Activated CD4-positive, alpha-beta T cell treated with anti-CD3 and anti-CD28 coated beads, Interleukin-2, amount 50 U/mL, for 1 hour (primary cell): Measurements from ENCODE around the gene CSNK1G1.
"Not testable (repeated sequence)": the region's sequence is repeated elsewhere in the genome, so short reads cannot be mapped to it uniquely, and the experiment has no call there.

ENCODE experiments used
- DNase-seq: peaks from one replicate; pipeline ENCODE4 v3.0.0-alpha.2; 2020

CSNK1G1 gene

DNA sequence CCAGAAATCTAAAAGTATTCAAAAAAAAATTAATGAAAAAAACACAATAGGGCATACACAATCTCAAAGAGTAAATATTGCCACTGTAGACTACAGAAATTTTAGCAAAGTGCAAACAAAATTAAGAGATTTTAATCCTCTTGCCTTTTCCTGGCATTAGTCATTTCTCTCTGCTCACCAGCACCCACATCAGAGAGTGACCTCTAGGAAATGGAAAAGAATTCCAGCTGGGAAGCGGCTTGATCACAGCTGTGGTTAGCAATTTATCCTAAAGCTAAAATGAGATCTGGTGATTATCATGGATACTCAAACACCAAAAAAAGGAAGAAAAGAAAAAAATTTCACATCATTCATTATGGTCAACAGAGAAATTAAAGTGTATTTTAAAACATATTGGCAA, 7.5 kb downstream of the CSNK1G1 start:
- no peak for DNase-seq

DNA sequence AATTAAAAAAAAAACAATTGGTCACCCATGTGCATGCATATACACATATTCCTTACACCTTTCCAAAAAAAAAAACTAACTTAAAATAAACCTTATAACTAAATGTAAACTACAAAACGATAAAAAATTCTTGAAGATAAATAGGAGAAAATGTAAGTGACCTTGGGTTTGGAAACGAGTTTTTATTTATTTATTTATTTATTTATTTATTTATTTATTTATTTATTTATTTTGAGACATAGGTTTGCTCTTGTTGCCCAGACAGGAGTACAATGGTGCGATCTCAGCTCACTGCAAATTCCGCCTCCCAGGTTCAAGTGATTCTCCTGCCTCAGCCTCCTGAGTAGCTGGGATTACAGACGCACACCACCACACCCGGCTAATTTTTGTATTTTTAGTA, 9.7 kb downstream of the CSNK1G1 start:
- DNase-seq = not testable (repeated sequence)

DNA sequence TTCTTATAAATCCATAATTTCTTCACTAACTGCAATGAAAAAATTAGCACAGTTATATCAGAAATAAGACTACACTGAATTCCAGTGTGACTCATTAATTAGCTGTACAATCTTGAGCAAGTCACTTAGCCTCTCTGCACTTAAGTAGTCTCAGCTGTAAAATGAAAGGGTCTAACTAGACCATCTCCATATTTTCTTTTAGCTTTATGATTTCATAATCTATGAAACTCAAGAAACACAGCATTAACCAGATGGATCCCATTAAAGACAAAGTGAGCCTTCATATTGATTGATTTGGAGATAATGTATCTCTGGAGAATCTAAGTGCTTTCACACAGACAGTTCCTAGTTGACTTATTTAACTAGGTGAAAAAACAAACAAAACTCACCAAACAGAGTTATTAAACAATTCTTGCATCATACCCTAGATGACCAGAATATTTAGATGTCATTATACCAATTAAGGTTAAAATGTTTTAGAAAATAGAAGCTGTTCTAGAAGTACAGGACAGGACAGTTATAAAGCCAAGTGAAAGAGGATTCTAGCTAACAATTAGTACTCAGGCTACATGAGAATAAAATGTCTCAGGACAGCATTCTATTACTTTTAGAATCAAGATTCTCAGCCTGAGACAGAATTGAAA, 11.2 kb downstream of the CSNK1G1 start:
- DNase-seq = no peak

DNA sequence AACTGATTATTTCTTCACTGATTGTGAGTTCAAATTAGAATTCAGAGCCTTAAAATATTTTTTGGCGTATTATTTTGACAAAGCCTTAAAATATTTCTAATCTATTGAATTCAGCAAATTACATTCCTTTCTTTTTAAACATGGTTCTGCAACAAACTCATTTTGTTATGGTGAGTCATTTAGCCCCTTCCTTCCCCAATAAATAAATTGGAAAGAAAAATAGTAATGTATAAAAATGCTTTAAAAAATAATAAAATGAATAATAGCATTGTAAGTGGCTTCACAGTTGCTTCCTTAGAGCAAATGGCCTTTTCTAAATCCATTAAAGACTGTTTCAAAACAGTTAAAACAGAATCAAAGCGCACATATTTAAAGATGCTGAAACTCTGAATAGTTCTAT, 12.1 kb downstream of the CSNK1G1 start:
- DNase-seq = no peak

DNA sequence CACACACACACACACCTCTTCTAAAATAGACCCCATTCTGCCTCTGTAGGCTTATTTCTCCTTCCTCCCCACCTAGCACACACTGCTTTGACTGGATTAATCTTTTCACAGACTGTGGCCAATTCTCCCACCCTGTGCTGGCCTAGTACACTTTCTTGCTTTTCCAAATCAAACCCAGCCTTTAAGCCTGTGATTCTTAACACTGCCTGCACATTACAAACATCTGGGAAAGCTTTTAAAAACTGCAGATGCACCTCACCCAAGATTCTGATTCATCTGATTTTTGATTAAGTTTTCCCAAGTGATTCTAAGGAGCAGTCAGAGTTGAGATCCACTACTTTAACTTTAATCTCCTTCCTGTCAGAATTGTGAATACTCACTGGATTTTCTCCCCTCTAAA, 12.8 kb downstream of the CSNK1G1 start:
- DNase-seq = no peak

DNA sequence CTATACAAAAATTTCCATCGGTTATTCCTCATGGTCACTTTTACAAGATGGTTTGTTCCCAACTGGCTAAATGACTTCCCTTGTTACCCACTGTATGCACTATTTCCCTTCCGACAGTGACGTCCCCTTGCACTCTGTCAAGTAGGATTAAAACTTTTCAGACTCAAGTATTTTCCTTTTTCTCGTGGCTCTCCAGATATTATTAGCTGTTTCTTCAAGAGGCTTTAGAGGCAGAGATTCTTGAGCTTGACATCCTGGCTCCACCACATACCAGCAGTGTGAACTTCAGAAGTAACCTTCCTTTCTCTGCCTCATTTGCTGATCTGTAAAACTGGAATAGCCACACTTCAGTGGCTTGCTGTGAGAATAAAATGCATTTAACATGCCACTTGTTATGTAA, 14.0 kb downstream of the CSNK1G1 start:
- no peak for DNase-seq

DNA sequence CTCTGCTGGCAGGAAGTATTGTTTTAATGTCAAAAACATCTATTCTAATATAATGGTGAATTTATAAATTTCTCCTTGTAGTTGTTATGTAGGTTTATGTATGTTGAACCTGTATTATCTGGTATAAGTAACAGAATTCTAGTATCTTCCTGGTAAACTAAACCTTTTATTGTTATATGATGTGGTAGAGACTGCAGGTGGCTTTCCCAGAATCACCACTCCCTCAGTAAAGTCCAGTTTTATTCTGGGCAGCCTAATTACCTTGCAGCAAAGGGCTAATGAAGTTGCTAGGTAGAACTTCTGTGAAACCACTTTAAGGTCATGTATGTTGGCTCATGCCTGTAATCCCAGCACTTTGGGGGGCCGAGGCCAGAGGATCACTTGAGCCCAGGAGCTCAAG, 15.6 kb downstream of the CSNK1G1 start:
- no peak for DNase-seq

DNA sequence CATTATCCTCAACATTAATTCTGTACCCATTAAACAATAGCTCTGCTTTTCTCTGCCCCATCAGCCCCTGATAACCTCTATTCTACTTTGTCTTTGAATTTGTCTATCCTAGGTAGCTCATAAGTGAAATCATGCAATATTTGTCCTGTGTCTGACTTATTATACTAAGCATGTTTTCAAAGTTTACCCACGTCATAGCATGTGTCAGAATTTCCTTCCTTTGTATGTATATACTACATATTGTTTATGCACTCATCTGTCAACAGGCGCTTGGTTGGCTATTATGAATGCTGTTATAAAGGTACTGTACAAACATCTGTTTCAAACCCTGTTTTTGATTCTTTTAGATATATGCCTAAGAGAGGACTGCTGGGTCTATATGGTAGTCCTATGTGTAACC, 18.2 kb downstream of the CSNK1G1 start:
- no peak for DNase-seq

DNA sequence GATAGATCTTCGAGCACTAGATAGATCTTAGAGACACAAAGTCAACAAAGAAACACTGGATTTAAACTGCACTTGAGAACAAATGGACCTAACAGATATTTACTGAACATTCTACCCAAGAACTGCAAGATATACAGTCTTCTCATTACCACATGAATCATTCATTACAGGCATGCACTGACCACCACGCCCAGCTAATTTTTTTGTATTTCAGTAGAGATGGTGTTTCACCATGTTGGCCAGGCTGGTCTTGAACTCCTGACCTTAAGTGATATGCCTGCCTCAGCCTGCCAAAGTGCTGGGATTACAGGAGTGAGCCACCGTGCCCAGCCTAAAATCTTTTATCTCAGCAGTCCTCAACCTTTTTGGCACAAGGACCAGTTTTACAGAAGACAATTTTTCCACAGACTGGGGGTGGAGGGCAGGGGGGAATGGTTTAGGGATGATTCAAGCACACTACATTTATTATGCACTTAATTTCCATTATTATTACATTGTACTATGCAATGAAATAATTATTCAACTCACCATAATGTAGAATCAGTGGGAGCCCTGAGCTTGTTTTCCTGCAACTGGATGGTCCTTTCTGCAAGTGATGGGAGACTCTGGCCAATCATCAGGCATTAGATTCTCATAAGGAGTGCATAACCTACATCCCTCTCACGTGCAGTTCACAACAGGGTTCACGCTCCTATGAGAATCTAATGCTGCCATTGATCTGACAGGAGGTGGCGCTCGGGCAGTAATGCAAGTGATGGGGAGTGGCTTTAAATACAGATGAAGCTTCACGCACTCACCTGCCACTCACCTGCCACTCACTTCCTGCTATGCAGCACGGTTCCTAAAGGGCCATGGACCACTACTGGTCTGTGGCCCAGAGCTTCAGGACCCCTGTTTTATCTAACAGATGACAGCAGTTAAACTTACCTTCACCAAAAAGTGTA, 21.7 kb downstream of the CSNK1G1 start:
- peak; percentile 48 for DNase-seq

DNA sequence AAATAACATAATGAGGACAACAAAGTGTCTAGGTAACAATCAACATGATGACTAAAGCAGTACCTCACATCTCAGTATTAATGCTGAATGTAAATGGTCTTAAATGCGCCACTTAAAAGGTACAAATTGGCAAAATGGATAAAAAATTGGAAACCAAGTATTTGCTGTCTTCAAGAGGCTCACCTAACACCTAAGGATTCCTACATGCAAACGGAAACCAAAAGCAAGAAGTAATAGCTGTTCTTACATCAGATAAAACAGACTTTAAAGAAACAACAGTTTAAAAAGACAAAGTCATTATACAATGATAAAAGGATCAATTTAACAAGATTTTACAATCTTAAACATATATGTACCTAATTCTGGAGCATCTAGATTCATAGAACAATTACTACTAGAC, 22.5 kb downstream of the CSNK1G1 start:
- no peak for DNase-seq

DNA sequence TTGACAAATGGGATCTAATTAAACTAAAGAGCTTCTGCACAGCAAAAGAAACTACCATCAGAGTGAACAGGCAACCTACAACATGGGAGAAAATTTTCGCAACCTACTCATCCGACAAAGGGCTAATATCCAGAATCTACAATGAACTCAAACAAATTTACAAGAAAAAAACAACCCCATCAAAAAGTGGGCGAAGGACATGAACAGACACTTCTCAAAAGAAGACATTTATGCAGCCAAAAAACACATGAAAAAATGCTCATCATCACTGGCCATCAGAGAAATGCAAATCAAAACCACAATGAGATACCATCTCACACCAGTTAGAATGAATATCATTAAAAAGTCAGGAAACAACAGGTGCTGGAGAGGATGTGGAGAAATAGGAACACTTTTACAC, 24.3 kb downstream of the CSNK1G1 start:
- not testable (repeated sequence) for DNase-seq

DNA sequence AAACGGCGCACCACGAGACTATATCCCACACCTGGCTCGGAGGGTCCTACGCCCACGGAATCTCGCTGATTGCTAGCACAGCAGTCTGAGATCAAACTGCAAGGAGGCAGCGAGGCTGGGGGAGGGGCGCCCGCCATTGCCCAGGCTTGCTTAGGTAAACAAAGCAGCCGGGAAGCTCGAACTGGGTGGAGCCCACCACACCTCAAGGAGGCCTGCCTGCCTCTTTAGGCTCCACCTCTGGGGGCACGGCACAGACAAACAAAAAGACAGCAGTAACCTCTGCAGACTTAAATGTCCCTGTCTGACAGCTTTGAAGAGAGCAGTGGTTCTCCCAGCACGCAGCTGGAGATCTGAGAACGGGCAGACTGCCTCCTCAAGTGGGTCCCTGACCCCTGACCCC, 29.0 kb downstream of the CSNK1G1 start:
- not testable (repeated sequence) for DNase-seq

DNA sequence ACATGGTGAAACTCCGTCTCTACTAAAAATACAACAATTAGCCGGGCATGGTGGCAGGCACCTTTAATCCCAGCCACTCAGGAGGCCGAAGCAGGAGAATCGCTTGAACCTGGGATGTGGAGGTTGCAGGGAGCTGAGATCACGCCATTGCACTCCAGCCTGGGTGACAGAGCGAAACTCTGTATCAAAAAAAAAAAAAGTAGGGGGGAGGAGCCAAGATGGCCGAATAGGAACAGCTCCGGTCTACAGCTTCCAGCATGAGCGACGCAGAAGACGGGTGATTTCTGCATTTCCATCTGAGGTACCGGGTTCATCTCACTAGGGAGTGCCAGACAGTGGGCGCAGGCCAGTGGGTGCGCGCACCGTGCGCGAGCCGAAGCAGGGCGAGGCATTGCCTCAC, 29.5 kb downstream of the CSNK1G1 start:
- not testable (repeated sequence) for DNase-seq

DNA sequence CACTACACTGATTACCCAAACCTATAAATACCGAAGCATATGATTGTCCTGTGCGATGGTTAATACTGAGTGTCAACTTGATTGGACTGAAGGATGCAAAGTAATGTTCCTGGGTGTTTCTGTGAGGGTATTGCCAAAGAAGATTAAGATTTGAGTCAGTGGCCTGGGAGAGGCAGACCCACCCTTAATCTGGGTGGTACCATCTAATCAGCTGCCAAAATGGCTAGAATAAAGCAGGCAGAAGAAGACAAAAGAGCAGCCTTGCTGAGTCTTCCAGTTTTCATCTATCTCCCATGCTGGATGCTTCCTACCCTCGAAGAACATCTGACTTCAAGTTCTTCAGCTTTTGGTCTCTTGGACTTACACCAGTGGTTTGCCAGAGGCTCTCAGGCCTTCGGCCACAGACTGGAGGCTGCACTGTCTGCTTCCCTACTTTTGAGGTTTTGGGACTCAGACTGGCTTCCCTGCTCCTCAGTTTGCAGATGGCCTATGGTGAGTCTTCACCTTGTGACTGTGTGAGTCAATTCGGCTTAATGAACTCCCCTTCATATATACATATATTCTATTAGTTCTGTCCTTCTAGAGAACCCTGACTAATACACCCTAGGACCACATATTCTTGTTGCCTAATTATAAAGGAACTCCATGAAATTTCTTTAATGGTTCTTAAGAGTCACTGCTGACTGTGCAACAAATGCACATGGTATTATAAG, 31.7 kb downstream of the CSNK1G1 start:
- DNase-seq = no peak

DNA sequence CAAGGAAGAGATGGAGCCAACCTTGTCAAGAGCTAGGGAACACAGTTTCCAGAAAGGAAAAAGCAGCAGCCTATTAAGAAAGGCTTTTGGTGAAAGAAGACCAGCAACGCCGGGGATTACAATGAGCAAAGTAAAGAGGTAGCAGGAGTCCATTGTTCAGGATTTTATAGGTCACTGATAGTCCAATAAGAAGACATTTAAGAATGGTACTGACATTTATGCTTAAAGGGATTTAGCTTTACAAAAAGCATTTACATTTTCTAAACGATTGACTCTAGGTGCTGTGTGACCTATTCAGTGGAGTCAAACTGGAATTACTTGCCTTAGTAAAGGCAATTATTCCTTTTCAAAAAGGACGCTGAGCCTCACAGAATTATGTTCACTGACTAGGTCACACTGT, 40.8 kb downstream of the CSNK1G1 start:
- no peak for DNase-seq

DNA sequence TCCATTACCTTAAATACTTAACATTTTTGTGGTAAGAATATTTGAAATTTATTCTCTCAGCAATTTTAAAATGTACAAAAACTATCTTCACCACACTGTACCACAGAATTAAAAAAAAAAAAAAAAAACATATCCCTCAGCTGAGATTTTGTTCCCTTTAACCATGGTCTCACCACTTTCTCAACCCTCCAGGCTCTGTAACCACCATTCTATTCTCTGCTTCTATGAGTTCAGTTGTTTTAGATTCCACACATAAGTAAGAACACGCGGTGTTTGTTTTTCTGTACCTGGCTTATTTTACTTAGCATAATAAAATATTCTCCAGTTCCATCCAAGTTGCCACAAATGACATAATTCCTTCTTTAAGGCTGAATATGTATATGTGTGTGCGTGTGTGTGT, 41.5 kb downstream of the CSNK1G1 start:
- no peak for DNase-seq

DNA sequence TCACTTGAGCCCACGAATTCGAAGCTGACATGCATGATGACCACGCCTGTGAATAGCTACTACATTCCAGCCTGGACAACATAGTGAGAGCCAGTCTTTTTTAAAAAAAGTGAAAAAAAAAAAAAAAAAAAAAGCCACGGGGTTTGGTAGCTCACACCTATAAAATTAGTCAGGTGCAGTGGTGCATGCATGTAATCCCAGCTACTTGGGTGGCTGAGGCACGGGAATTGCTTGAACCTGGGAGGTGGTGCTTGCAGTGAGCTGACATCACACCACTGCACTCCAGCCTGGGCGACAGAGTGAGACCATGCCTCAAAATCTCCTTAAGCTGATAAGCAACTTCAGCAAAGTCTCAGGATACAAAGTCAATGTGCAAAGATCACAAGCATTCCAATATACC, 44.4 kb downstream of the CSNK1G1 start:
- DNase-seq = no peak

DNA sequence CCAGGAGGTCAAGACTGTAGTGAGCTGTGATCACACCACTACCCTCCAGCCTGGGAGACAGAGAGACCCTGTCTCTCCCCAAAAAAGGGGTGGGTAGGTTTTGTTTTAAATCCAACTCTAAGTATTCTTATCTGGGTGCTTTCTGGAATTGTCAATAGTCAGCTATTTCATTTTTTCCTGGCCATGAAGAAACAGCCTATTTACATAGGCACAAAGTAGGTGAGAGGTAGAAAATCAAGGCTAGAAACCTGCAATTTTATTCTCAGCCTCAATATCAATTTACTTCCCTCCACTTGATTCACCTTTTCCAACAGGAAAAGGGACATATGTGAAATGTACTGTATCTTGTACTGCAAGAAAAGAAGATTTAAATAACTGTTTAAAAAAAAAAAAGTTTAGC, 45.9 kb downstream of the CSNK1G1 start:
- no peak for DNase-seq

DNA sequence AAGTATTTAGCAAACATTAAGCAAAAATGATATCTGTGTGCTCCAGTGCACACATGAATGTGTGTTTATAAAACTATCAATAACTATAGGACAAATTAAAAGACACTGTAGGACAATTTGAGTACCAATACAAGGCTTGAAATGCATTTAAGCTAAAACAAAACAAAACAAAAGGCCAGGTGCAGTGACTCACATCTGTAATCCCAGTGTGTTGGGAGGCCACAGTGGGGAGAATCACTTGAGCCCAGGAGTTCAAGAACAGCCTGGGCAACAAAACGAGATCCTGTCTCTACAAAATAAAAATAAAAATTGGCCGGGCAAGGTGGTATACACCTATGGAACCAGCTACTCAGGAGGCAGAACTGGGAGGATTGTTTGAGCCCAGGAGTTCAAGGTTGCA, 50.7 kb downstream of the CSNK1G1 start:
- no peak for DNase-seq

DNA sequence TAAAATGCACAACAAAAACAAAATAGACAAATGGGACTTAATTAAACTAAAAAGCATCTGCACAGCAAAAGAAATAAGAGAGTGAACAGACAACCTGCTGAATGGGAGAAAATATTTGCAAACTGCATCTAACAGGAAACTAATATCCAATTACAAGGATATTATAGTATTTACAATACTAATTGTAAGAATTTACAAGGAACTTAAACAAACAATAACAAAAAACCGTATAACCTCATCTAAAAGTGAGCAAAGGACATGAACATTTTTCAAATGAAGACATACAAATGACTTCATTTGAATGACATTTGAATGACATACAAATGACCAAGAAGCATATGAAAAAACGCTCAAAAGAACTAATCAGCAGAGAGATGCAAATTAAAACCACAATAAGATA, 66.4 kb downstream of the CSNK1G1 start:
- no peak for DNase-seq

DNA sequence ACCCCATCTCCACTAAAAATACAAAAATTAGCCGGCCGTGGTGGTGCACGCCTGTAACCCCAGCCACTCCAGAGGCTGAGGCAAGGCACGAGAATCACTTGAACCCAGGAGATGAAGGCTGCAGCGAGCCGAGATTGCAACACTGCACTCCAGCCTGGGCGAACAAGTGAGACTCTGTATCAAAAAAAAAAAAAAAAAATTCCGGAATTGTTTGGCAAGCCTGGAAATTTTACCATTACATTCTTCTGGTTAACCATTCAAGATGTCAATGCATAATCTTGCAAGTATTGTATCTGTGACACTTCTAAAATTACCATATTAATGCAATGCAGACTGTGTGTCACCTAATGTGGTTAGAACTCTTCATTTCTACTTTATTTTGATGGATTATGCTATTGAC, 67.0 kb downstream of the CSNK1G1 start:
- DNase-seq = no peak

DNA sequence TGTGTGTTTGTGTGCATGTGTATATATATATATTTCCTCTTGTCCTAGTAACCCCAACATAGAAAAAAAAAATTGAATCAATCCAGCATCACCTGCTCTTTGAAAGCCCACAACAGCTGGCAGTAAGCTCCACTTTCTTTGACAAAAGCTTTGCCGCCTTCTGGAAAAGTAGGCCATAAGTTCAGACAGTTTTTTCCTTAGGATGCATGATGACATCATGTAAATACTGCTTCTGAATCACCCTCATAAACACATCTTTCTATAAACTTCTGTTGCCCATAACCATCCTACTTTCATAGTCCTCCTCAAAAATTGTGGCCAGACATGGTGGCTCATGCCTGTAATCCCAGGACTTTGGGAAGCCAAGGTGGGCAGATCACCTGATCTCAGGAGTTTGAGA, 67.4 kb downstream of the CSNK1G1 start:
- DNase-seq = no peak

DNA sequence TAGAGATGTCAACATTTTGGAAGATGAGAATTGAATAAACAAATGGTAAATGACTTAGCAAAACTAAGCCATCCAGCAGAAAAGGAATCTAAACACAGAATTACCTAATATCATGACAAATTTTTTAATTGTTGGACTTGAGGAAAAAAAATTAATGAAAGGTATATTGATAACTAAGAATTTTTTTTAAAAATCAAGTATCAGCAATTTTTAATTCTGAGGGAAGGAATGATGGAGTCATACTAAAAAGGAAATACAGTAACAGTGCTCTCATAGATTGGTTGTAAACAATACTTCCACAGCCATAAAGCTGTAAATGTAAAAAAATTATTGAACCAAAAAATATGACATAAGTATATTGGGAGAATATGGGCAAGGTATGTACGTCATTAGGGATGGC, 68.0 kb downstream of the CSNK1G1 start:
- DNase-seq = no peak

DNA sequence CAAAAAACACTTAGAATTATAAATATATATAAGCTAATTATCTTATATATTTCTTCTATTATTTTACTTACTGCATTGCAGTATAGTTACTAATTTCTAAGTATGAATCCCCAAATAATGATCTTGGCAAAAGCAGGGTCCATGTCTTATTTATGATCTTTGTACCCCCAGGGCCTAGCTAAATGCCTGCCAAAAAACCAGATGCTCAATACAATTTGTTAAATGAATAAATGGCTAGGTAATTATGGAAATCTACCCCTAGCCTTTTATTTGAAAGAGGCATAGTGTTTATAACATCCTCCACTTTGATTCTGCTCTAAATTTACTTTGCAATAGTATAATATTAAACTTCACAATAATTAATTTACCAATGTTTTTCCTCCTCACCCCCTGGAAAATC, 69.5 kb downstream of the CSNK1G1 start:
- no peak for DNase-seq
